Neural cell (in vitro differentiated cells): ENCODE results near the gene DDX51. TPM values are rescaled to one million over a fixed set of nuclear protein-coding genes. Genes with fewer than 3 reads are reported as not detected.

Experiments
- H2AFZ ChIP-seq: fragments of 200-600, 300-800 bp; sonication (generic), shearing (Covaris generic); 2 replicates; pipeline ENCODE4 v1.6.0; 2014; ENCODE audit warnings: low read depth, mild to moderate bottlenecking, antibody characterized with exemption, low read length, moderate library complexity
- H3F3A ChIP-seq: fragments of 200-600 bp; shearing (Covaris generic); 2 replicates; pipeline ENCODE4 v1.6.1; 2016; ENCODE audit warnings: mild to moderate bottlenecking, moderate library complexity, mixed read lengths, antibody characterized with exemption, low read length; ENCODE audit not compliant: insufficient read depth, poor library complexity, severe bottlenecking
- H3K27ac ChIP-seq: fragments of 200-600, 300-800 bp; sonication (generic), shearing (Covaris generic); 2 replicates; pipeline ENCODE4 v1.5.1; 2014; ENCODE audit warnings: mild to moderate bottlenecking, low read length, moderate library complexity
- H3K27me3 ChIP-seq: fragments of 300-800, 200-600 bp; sonication (generic), shearing (Covaris generic); 2 replicates; pipeline ENCODE4 v1.6.0; 2014; ENCODE audit warnings: mild to moderate bottlenecking, low read depth, low read length, moderate library complexity; ENCODE audit not compliant: insufficient read depth
- H3K36me3 ChIP-seq: fragments of 300-800, 200-600 bp; sonication (generic), shearing (Covaris generic); 2 replicates; pipeline ENCODE4 v1.5.1; 2014; ENCODE audit warnings: mild to moderate bottlenecking, antibody characterized with exemption, low read length, moderate library complexity; ENCODE audit not compliant: insufficient read depth
- H3K4me2 ChIP-seq: fragments of 300-800, 200-600 bp; sonication (generic), shearing (Covaris generic); 2 replicates; pipeline ENCODE4 v1.6.0; 2014; ENCODE audit warnings: mild to moderate bottlenecking, low read length
- H3K4me3 ChIP-seq: fragments of 300-800, 200-600 bp; sonication (generic), shearing (Covaris generic); 2 replicates; pipeline ENCODE4 v1.5.1; 2014; ENCODE audit warnings: mild to moderate bottlenecking, low read length, moderate library complexity
- H3K79me2 ChIP-seq: fragments of 200-600 bp; shearing (Covaris generic); replicated peaks from 2 replicates; pipeline ENCODE4 v1.6.0; 2014; ENCODE audit warnings: mild to moderate bottlenecking, low read length, moderate library complexity; ENCODE audit not compliant: insufficient read depth
- H3K9ac ChIP-seq: fragments of 300-800, 200-600 bp; sonication (generic), shearing (Covaris generic); 2 replicates; pipeline ENCODE4 v1.6.1; 2016; ENCODE audit warnings: mild to moderate bottlenecking, low read length, mixed read lengths
- H3K9me2 ChIP-seq: fragments of 200-600 bp; shearing (Covaris generic); 2 replicates; pipeline ENCODE4 v1.6.1; 2016; ENCODE audit warnings: mild to moderate bottlenecking, low read length, mixed read lengths; ENCODE audit not compliant: insufficient read depth
- H3K9me3 ChIP-seq: fragments of 200-600, 300-800 bp; sonication (generic), shearing (Covaris generic); 2 replicates; pipeline ENCODE4 v1.6.1; 2016; ENCODE audit warnings: mild to moderate bottlenecking, mixed run types, low read length, moderate library complexity, mixed read lengths
- H4K20me1 ChIP-seq: fragments of 200-600 bp; shearing (Covaris generic); 2 replicates; pipeline ENCODE4 v1.6.1; 2016; ENCODE audit warnings: mild to moderate bottlenecking, mixed run types; ENCODE audit not compliant: insufficient read depth
- CTCF ChIP-seq: fragments of 450-650 bp; IDR thresholded peaks from 2 replicates; pipeline ENCODE4 v1.5.1; 2014; ENCODE audit warnings: antibody characterized with exemption, mild to moderate bottlenecking, moderate library complexity; ENCODE audit not compliant: poor library complexity, severe bottlenecking
- EP300 ChIP-seq: fragments of 450-650 bp; conservative IDR thresholded peaks from 2 replicates; pipeline ENCODE4 v1.6.1; 2014; ENCODE audit warnings: antibody characterized with exemption, mild to moderate bottlenecking, moderate library complexity; ENCODE audit not compliant: poor library complexity, severe bottlenecking
- EZH2 ChIP-seq: fragments of 200-600, 300-800 bp; shearing (Covaris generic), sonication (generic); IDR thresholded peaks from 2 replicates; pipeline ENCODE4 v1.6.1; 2014; ENCODE audit warnings: antibody characterized with exemption, low read length, borderline replicate concordance, mild to moderate bottlenecking; ENCODE audit not compliant: insufficient read depth, poor library complexity, severe bottlenecking
- MXI1 ChIP-seq: fragments of 450-650 bp; conservative IDR thresholded peaks from 2 replicates; pipeline ENCODE4 v1.6.1; 2014; ENCODE audit warnings: antibody characterized with exemption, mild to moderate bottlenecking; ENCODE audit not compliant: poor library complexity, severe bottlenecking
- POLR2AphosphoS5 ChIP-seq: IDR thresholded peaks from 2 replicates; pipeline ENCODE4 v1.6.1; 2012
- RAD21 ChIP-seq: fragments of 450-650 bp; conservative IDR thresholded peaks from 2 replicates; pipeline ENCODE4 v1.6.1; 2014; ENCODE audit warnings: antibody characterized with exemption, mild to moderate bottlenecking, moderate library complexity
- REST ChIP-seq: IDR thresholded peaks from 2 replicates; pipeline ENCODE4 v1.6.1; 2012; ENCODE audit warnings: borderline replicate concordance
- SMC3 ChIP-seq: fragments of 450-650 bp; conservative IDR thresholded peaks from 2 replicates; pipeline ENCODE4 v1.6.1; 2014; ENCODE audit warnings: antibody characterized with exemption, mild to moderate bottlenecking, moderate library complexity; ENCODE audit not compliant: poor library complexity
- TAF1 ChIP-seq: IDR thresholded peaks from 2 replicates; pipeline ENCODE4 v1.6.1; 2012; ENCODE audit warnings: low read depth
- polyA plus RNA-seq: library from polyadenylated mRNA; depleted of rRNA; stranded (reverse); fragments of >200 nt; gene quantifications from 2 replicates; pipeline ENCODE4 v1.2.3, GENCODE V29; 2014

The DDX51 gene
- polyA plus RNA-seq, 1 donor from 2014 or later, result 17.6 TPM

DNA sequence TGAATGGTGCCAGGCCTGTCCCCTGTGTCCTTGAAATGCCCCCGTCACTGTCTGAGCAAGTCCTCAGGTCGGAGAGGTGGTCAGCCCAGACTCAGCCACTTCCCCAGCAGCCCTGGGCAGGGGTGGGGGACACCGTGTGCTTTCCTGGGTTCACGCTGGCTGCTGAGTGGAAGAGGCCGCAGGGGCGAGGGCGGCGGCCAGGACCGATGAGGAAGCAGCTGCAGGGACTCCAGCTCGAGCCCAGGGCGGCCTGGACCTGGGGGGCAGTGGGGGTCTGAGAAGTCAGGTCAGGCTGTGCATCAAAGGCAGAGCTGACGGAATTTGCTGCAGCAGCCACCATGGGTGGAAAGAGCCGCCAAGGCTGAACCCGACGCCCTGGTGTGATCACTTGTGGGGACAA lies 28.5 kb upstream of the DDX51 start:
- Histone ChIP-seq H3K36me3 (no peaks in the 10 kb centered on the region), H3K79me2 (no peaks in the 10 kb centered on the region), H2AFZ (no peak overlapping the region), H4K20me1 (no peaks in the 10 kb centered on the region), H3K4me2 (no peak overlapping the region), H3K27me3 (no peaks in the 10 kb centered on the region), H3K4me3 (no peak overlapping the region), H3K9me3 (no peaks in the 10 kb centered on the region), H3K27ac (no peak overlapping the region), H3F3A (no peaks in the 10 kb centered on the region), H3K9me2 (no peaks in the 10 kb centered on the region), H3K9ac (no peak overlapping the region)
- TF ChIP-seq CTCF (no peak), TAF1 (no peak)

DNA sequence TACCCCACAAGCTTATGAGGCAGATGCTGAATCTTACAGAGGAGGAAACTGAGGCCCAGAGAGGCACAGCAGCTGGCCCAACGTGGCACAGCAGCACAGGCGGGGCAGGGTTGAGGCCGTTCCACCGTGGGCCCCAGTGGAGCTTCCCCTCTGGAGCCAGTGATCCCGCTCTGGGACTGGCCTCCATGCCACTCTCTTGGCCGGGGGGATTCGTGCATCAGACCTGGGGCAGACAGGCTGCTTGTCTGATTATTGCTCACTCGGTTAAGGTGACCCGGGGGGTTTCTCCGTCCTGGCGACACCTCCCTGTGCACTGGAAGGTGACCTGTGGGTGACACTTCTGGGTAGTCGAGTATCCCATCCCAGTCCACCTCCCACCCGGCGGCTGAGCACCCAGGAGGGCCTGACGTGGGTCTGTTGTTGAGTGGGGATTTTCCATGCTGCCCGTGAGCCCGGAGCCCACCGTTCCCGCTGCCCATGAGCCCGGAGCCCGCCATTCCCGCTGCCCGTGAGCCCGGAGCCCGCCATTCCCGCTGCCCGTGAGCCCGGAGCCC lies 27.9 kb upstream of the DDX51 start:
- H4K20me1 ChIP-seq, result no peaks in the 10 kb centered on the region
- no peaks in the 10 kb centered on the region for H3K79me2 ChIP-seq
- H3K9me3 ChIP-seq, result no peaks in the 10 kb centered on the region
- no peaks in the 10 kb centered on the region for H3F3A ChIP-seq
- TF ChIP-seq EZH2, result no peak
- no peak for TF ChIP-seq MXI1
- TF ChIP-seq EP300, result no peak
- no peak for TF ChIP-seq REST
- TF ChIP-seq RAD21, result no peak
- no peak for TF ChIP-seq POLR2AphosphoS5
- no peak for TF ChIP-seq CTCF
- TF ChIP-seq SMC3, result no peak
- no peak for TF ChIP-seq TAF1
- no peaks in the 10 kb centered on the region for H3K36me3 ChIP-seq
- H3K4me2 ChIP-seq, result no peak overlapping the region
- H3K9ac ChIP-seq, result no peak overlapping the region
- no peak overlapping the region for H3K4me3 ChIP-seq
- H3K27me3 ChIP-seq, result no peaks in the 10 kb centered on the region
- no peaks in the 10 kb centered on the region for H3K9me2 ChIP-seq
- no peak overlapping the region for H3K27ac ChIP-seq
- H2AFZ ChIP-seq, result no peak overlapping the region
